Activated CD4-positive, alpha-beta T cell treated with anti-CD3 and anti-CD28 coated beads, Interleukin-2, amount 50 U/mL, for 48 hours (primary cell): Measurements from ENCODE around the gene ACAN.

ENCODE experiments used
- DNase-seq, 2 experiments: peaks; one replicate each; pipeline ENCODE4 v3.0.0-alpha.2; 2020

Gene ACAN

DNA sequence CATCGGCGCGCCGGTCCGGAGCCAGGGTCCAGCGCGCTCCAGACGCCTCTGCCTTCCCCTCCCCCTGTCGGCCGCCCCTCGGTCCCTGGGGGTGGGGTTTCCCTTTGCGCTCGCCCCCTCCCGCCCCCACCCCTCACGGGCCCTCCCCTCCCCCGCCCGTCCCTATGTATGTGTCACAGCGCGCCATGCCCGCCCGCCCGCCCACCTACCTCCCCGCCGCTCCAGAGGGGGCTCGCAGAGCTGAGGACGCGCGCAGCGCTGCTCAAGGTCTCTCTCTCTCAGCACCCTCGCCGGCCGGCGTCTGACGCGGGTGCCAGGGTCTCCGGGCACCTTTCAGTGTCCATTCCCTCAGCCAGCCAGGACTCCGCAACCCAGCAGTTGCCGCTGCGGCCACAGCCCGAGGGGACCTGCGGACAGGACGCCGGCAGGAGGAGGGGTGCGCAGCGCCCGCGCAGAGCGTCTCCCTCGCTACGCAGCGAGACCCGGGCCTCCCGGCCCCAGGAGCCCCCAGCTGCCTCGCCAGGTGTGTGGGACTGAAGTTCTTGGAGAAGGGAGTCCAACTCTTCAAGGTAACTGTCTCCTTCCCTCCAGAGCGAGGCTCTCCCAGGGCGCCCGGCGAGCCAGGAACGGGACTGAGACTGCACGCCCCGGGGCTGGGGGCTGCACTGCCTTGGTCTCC lies at the start of gene ACAN:
TSS of gene ACAN (plus strand) at position 196 of the 679 bp plus-strand sequence. CDS start 32,771 bp downstream, outside the sequence.
- DNase-seq, result no peak

DNA sequence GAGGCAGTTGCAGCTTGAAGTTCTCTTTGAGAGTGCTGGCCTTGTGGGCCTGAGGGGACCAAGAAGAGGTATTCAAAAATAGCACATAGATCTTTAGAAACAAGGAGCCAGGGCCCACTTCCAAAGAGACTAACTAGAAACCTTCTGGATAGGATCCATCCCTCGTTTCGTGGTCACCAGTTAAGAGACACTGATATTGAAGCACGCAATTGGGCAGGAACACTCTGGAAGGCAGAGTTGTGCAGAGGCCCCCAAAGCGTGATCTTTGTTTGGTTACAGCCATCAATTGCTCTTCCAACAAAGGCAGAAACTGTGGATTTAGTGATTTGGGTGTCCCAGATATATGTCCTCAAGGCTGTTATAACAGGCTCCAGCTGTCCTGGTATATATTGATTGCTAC lies 46.7 kb upstream of the ACAN start:
- no peak for DNase-seq

- DNase-seq, result no peak
These were observed 46.3 kb upstream of the ACAN start for GRCh38 chr15:88756921-88757320.

DNA sequence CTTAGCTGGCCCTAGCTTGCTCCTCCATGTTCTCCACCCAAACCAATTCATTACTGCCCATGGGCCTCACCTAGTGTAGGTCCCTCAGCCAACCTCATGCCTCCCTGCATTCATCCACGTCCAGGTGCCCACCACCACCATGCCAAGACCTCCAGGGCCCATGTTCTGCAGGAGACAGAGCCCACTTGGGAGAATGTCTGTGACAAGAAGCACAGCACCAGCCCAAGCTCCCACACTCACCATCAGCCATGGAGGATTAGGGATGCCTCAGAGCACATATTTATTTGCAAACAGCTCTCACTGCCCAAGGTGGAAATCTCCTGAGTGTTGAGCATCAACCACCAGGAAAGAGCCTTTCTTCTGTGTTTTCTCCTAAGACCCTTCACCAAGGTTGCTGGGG lies 43.4 kb upstream of the ACAN start:
- DNase-seq, result no peak

GRCh38 chr15:88764448-88764847 lies 38.8 kb upstream of the ACAN start:
- no peak for DNase-seq

GRCh38 chr15:88765212-88765611 lies 38.0 kb upstream of the ACAN start:
- DNase-seq, result no peak

DNA sequence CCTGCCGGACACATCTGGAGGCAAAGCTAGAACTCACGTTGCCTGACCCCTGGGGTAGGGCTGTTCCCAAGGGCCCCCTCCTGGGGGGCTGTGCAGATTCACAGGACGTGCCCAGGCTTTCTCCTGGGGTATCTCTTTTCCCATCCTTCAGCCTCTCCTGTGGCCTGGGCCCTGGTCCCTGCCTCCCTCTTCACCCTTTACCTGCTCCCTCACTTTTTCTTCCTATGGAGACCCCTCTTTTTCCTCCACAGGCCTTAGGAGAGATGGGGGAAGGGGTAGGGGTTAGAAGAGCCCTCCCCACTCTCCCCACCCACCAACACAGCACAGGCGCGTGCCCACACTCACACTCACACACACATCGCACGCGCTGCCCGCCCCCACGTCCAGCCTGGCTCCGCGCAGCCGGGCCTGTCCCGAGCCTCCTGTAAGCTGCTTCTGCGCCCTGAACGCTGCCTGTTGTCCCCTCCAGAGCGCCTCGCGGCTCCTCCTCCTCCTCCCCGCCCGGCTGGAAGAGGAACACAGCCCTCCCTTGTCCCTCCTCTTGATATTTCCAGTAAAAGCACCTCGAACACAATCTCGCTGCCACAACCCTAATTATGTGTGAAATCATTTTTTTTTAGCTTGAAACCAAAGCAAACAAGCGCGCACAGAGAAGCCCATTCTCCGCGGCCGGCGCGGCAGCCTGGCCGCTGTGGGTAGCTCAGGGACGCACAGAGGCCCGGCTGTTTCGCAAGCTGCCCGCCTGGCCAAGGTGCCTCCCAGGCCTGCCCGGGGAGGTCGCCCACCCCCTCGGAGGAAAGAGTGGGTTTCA lies 33.9 kb upstream of the ACAN start:
- no peak for DNase-seq

DNA sequence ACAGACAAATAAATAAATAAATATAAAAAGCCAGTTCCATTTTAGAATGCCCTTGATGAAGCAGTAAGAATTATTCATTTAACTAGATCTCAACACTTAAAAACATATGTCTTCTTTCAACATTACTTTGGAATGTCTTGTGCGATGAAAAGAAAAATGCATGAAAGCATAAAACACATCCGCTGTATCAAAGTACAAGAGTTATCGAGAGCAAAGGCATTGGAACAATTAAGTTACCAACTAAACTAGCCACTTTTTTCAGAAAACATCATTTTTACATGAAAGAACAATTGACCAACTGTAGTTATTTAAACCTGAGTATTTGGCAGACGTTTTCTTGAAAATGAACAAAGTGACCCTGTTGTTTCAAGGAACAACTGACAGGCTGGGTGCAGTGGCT lies 27.5 kb upstream of the ACAN start:
- DNase-seq, result no peak

DNA sequence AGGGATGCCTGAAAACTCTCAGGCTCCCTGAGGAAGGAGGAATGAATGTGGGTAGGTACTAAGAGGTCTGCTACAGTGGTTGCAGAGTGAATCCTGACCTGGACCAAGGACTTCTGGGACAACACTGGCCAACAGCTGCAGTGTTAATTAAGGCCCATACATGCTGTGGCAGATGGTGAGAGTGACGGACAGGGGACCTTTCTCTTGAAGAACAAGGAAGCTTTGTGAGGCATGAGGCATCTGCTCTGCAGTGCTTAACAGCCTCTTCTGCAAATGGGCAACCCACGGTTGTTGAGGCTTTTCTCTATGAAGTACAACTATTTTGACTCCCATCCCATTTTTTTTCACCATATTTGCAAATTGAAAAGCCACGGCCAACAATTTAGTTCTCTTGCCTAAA lies 26.6 kb upstream of the ACAN start:
- no peak for DNase-seq

GRCh38 chr15:88779944-88780343 lies 23.3 kb upstream of the ACAN start:
- no peak for DNase-seq

GRCh38 chr15:88782465-88782864 lies 20.8 kb upstream of the ACAN start:
- DNase-seq, result no peak

GRCh38 chr15:88785217-88785616 lies 18.0 kb upstream of the ACAN start:
- no peak for DNase-seq

DNA sequence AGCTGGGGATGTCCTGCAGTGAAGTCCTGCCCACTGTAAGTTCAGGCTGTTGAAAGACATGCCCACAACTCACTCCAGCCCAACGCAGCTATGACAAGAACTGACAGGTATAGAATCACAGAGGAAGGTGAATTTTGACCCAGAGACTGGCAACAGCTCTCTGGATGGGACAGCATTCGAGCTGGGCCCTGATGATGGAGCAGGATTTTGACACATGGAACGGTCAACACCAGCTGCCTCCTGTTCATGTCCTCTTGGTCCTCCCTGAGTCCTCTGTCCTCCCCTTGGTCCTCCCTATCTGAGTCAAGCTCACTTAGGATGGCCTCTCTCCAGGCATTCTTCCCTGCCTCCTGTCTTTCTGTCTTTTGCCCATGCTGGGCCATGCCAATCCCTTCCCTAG lies 15.2 kb upstream of the ACAN start:
- DNase-seq, result no peak

DNA sequence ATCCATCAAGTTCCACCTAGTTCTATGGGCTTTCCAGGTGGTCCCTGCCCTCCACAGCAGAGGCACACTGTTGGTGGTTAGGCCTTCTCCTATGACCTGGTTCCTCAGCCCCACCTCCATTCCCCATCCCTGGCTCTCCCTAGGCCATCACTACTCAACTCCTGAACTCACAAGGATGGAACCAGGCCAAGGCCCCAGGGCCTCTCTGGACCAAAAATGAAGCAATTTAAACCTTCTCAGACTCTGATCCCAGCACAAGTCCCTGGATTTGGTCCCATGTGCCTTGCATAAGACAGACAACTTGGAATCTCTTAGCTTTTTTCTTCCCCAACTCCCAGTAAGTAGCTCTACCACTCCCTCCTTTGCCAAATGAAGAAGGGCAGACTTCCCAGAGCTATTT lies 14.4 kb upstream of the ACAN start:
- DNase-seq, result no peak

- no peak for DNase-seq
These were observed 12.8 kb upstream of the ACAN start for GRCh38 chr15:88790486-88790885.

GRCh38 chr15:88791637-88792036 lies 11.6 kb upstream of the ACAN start:
- no peak for DNase-seq

GRCh38 chr15:88792342-88793282 lies 10.6 kb upstream of the ACAN start:
- no peak for DNase-seq

DNA sequence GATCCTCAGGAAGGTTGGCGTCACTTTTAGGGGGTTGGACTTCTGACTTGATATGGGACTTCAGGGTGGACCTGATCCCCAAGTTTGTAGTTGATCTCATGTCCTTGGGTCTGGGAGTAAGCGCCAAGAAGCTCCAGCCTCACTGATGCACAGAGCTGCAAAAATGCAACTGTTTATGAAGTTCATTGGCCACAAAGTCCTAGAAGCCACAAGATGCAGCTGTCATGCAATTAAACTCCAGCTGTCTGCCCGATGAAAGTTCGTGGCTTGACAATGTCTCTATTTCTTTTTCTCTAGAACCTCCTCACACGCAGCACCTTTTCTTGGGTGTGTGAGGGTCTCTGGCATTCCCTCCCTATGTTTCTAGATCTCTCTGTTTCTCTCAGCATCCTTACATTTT lies 9.2 kb upstream of the ACAN start:
- DNase-seq, result no peak

DNA sequence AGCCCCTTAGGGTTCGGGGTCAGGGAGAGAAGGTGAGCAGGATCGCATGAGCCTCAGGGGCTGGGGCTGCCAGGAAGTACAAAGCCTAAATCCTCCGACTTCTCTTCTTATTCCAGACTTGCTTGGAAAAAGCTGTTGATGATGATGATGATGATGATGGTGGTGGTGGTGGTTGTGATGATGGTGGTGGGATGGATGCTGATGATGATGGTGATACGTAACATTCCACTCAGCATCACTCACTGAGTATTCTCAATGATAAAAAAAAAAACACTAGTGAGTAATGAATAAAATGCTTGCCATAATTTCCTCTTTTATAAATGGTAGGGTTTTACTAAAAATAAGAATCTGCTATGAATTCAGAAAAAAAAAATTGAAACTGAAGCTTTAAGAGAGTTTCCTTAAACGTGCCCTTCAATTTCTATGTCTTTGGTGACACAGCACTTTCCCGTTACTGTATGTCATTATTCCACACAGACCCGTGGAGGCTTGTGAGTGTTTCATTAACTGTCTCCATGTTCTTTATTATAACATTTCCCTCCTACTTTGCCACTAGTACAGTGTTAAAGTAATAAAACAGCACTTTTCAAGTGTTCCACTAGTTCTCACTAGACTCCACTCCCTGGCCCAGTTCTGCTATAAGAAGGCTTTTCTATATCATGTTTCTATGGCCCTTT lies 5.4 kb upstream of the ACAN start:
- no peak for DNase-seq

DNA sequence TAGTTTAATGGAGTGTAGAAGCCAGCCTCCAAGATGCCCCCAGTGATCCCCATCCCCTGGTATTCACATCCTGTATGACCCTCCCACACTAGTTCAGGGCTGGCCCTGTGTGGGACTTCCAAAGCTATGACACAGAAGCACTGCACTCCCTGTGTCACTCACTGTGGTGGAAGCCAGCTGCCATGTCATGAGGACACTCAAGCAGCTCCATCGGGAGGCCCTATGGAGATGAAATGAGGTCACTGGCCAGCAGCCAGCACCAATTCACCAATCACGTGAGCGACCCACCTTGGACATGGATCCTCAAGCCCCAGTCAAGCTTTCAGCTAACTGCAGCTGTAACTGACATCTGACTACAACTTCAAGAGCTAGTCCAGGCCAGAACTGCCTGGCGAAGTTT lies 3.9 kb upstream of the ACAN start:
- DNase-seq, result no peak

- DNase-seq, result no peak
These were observed 3.2 kb upstream of the ACAN start for GRCh38 chr15:88800026-88800425.

GRCh38 chr15:88800738-88801137 lies 2.5 kb upstream of the ACAN start:
- DNase-seq, result no peak
